Thyroid gland (tissue), 4 donors: ENCODE results near the gene MIA. TPM values are rescaled to one million over a fixed set of nuclear protein-coding genes. Genes with fewer than 3 reads are reported as not detected.

Experiments used
- DNase-seq, 2 donors: peaks; one replicate each; pipeline ENCODE4 v3.0.0-alpha.2; 2019
- H3K27ac ChIP-seq, 3 donors: fragments of 200-600 bp; sonication (generic); 1 replicate in 2 of 3; 2 replicates in 1 of 3; pipeline ENCODE4 v1.5.1; 2016 to 2019; ENCODE audit warnings: mild to moderate bottlenecking in 1 of 3, moderate library complexity in 1 of 3
- H3K27me3 ChIP-seq: fragments of 200-600 bp; sonication (generic); one replicate; pipeline ENCODE4 v1.5.1; 2019
- H3K36me3 ChIP-seq, 2 donors: fragments of 200-600 bp; sonication (generic); one replicate each; pipeline ENCODE4 v1.5.1; 2016 to 2019
- H3K4me1 ChIP-seq, 2 donors: fragments of 200-600 bp; sonication (generic); one replicate each; pipeline ENCODE4 v1.5.1; 2017 to 2019
- H3K4me3 ChIP-seq, 3 donors: fragments of 200-600 bp; sonication (generic); replicated peaks in 1 of 3; 1 replicate in 2 of 3; 2 replicates in 1 of 3; pipeline ENCODE4 v1.5.1; 2016; ENCODE audit warnings: mild to moderate bottlenecking in 1 of 3
- H3K9me3 ChIP-seq: fragments of 200-600 bp; sonication (generic); one replicate; pipeline ENCODE4 v1.5.1; 2017
- CTCF ChIP-seq, 6 experiments: fragments of 200-600 bp in 3 of 6; fragments of 450-650 bp in 3 of 6; sonication (generic) in 3 of 6; IDR thresholded peaks; one replicate each; pipeline ENCODE4 v1.5.1; 2016 to 2019; ENCODE audit warnings: antibody characterized with exemption in 6 of 6, mild to moderate bottlenecking in 2 of 6, inconsistent platforms in 1 of 6, moderate library complexity in 1 of 6
- POLR2A ChIP-seq, 2 donors: fragments of 450-650 bp; IDR thresholded peaks; one replicate each; pipeline ENCODE4 v1.6.1; 2017; ENCODE audit warnings: antibody characterized with exemption in 2 of 2, mild to moderate bottlenecking in 2 of 2, moderate library complexity in 1 of 2
- WGBS, 2 donors: methylation state at CpG; one replicate each; pipeline ENCODE4 v1.1.5; 2017; 5-methylcytosine and 5-hydroxymethylcytosine counted together
- intact Hi-C: fragments of 100-400 bp; cut with DNase I; formaldehyde crosslinking; loops from one replicate; pipeline ENCODE4 v1.15.1; 2023
- total RNA-seq, 4 donors: library from RNA; depleted of rRNA; stranded (reverse); fragments of >200 nt; gene quantifications; one replicate each; pipeline ENCODE4 v1.2.3, GENCODE V29; 2016

MIA gene
- total RNA-seq, 4 donors from 2014 or later, result not detected

GRCh38 chr19:40797166-40797962 is 22.0 kb downstream of the MIA start:
- no peak for DNase-seq
- intact Hi-C loops, result no loop called here
- no peak overlapping the region for H3K4me3 ChIP-seq

GRCh38 chr19:40797963-40798682 is 22.8 kb downstream of the MIA start:
- peaks cover 47 to 57% of the 10 kb centered on the region in 2 donors for H3K4me1 ChIP-seq
- peak overlapping the region in 2 of 3 donors; percentile 11 to 26 for H3K4me3 ChIP-seq
- TF ChIP-seq POLR2A (IDR thresholded peaks at IDR 0.05), result peak in 1 of 2 donors; percentile 13
- TF ChIP-seq CTCF (IDR thresholded peaks at IDR 0.05), result peak in 5 of 6 experiments; percentile 44 to 76 (median 45)
- H3K36me3 ChIP-seq, result peaks cover 8 to 11% of the 10 kb centered on the region in 2 donors
- WGBS, 2 donors, result 11 to 17% methylated on average over 27 to 28 of the region's 28 CpGs
- peak; percentile 77 to 80 for DNase-seq
- H3K9me3 ChIP-seq, result no peaks in the 10 kb centered on the region
- intact Hi-C loops, result no loop called here
- H3K27ac ChIP-seq, result peak overlapping the region; percentile 82 to 93 (median 89)
- no peaks in the 10 kb centered on the region for H3K27me3 ChIP-seq

More at GRCh38 chr19:40797166-40797962, 22.0 kb downstream of the MIA start:
- TF ChIP-seq POLR2A (IDR thresholded peaks at IDR 0.05) (no peak), CTCF (IDR thresholded peaks at IDR 0.05) (no peak)
- H3K9me3 ChIP-seq, result no peaks in the 10 kb centered on the region
- H3K27ac ChIP-seq, result peak overlapping the region; percentile 82 to 93 (median 89)
- peaks cover 8 to 11% of the 10 kb centered on the region in 2 donors for H3K36me3 ChIP-seq
- H3K27me3 ChIP-seq, result no peaks in the 10 kb centered on the region
- peaks cover 44 to 57% of the 10 kb centered on the region in 2 donors for H3K4me1 ChIP-seq
- WGBS, 2 donors, result 94 to 95% methylated on average over 9 to 14 of the region's 14 CpGs

GRCh38 chr19:40798683-40799557 is 23.6 kb downstream of the MIA start, which contains the start of gene EGLN2:
Gene EGLN2 (plus strand): TSS chr19:40799191. CDS start chr19:40800573, 1,382 bp downstream.
- DNase-seq, result peak; percentile 100
- no peaks in the 10 kb centered on the region for H3K27me3 ChIP-seq
- H3K9me3 ChIP-seq, result no peaks in the 10 kb centered on the region
- H3K4me3 ChIP-seq, result peak within 1 kb of the TSS; percentile 59 to 93 (median 78)
- peaks cover 8 to 11% of the 10 kb centered on the region in 2 donors for H3K36me3 ChIP-seq
- TF ChIP-seq POLR2A (IDR thresholded peaks at IDR 0.05) (peak in 1 of 2 donors; percentile 69), CTCF (IDR thresholded peaks at IDR 0.05) (no peak)
- peaks cover 53 to 63% of the 10 kb centered on the region in 2 donors for H3K4me1 ChIP-seq
- intact Hi-C loops, result no loop called here
- peak within 1 kb of the TSS; percentile 85 to 95 (median 94) for H3K27ac ChIP-seq
- 0 to 1% methylated on average over 30 to 36 of the region's 110 CpGs for WGBS, 2 donors

- Histone ChIP-seq H3K4me1 (peaks cover 62 to 71% of the 10 kb centered on the region in 2 donors), H3K27ac (peak overlapping the region; percentile 85 to 95 (median 94)), H3K9me3 (no peaks in the 10 kb centered on the region), H3K36me3 (peaks cover 8 to 11% of the 10 kb centered on the region in 2 donors), H3K27me3 (no peaks in the 10 kb centered on the region), H3K4me3 (peak overlapping the region; percentile 59 to 93 (median 78))
- peak; percentile 48 to 52 for DNase-seq
- WGBS, 2 donors, result 3 to 4% methylated on average over 38 to 40 of the region's 40 CpGs
- no peak for TF ChIP-seq CTCF (IDR thresholded peaks at IDR 0.05)
- TF ChIP-seq POLR2A (IDR thresholded peaks at IDR 0.05), result no peak
- intact Hi-C loops, result loop anchor here (5.0 kb wide), 1 partner anchor 47 kb away; the partner anchor contains the start of genes ACTMAP and SNRPA
Measured at GRCh38 chr19:40799558-40800338, 24.4 kb downstream of the MIA start.
